ENCODE data around the gene SLX9.

SLX9 gene, protein sequence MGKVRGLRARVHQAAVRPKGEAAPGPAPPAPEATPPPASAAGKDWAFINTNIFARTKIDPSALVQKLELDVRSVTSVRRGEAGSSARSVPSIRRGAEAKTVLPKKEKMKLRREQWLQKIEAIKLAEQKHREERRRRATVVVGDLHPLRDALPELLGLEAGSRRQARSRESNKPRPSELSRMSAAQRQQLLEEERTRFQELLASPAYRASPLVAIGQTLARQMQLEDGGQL

DNA sequence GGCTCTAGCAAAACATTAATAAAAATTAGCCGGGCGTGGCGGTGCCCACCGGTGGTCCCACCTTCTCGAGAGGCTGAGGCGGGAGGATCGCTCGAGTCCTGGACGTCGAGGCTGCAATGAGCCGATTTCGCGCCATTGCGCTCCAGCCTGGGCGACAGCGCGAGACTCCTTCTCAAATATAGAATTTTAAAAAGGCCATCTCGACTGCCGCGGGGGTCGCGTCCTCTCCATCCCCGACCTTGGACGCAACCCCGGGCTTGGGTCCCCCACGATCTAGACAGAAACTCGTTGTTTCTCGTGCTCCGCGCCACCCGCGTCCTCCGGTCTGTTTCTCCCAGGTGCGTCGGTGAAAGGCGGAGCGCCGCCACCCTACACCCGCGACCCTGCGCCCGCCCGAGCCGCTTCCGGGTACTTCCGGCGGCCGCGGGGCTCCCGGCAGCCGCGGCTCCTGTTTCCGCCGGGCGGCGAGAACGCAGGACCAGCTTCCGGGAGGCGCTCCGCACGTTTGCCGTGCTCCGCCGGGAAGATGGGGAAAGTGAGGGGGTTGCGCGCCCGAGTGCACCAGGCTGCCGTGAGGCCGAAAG, at the start of gene SLX9:
TSS of gene SLX9 (plus strand) at position 498 of the 584 bp plus-strand sequence. CDS start at position 527, 29 bp downstream.
- no peak for DNase-seq (ENCODE audit: low read depth, low spot score)

DNA sequence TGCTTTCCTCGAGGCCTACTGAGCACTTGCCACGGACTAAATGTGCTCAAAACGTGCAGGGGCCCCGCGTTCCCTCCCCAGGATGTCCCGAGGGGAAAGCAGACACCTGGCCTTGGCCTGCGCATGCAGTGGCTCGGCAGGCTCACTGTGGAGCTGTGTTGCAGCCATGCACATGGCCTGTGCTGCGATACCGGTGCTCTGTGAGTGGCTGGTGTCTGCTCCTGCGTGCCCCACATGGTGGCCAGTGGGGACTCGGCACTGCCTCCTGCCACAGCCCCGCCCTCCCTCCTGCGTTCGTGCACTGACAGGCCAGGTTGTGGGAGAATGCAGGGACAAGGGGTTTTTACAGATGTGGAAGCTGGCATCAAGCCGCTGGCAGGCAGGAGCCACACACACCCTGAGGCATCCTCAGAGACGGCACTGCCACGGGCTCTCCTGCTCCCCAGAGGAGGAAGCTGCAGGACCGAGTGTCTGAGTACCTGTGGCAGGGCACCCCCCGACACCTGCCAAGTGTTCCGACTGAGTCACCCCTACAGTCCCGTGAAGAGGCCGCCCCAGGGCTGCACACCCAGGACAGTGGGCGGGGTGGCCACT, 49.4 kb upstream of the SLX9 start:
- DNase-seq (ENCODE audit: low read depth, low spot score), result no peak

DNA sequence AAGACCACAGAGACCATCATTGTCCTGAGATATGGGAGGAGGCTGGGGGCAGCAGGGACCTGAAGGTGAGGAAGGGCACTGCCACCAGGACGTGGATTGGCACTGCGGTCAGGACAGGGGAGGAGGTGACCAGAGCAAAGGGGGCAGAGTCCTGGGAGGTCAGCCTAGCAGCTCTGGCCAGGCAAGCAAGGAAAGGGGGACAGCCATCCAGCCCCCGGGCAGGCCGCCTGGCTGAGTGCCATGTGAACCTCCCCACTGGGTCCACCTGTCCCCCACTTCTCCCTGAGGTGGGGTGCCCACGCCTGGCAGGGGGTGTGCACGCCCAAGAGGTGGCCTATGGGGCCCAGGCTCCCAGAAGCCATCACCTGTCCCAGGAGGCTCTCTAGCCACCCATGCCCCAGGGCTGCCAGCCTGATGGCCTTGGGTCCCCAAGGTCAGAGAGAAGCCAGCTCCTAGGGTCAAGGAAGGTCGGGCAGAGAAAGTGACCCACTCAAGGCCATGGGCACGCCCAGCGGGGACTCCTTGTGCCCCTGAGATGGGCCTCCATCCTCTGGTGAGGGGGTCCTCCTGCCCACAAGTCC, 48.8 kb upstream of the SLX9 start:
- no peak for DNase-seq (ENCODE audit: low read depth, low spot score)

DNA sequence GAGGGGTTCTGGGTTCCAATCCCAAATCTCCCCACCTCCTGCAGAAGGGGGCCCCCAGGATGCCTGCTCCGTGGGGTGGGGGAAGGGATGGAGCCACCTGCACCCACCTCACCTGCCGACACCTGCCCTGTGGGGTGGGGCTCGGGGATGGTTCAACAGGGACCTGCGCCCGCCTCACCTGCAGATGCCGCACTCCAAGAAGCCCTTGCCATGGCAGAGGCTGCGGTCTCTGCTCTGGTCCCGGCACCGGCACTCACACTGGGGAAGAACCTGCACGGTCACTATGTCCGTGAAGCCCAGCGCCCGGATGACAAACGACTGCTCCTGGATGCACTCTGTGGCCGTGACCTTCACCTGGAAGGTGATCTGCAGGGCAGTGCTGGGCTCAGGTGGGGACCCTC, 48.2 kb upstream of the SLX9 start:
- DNase-seq (ENCODE audit: low read depth, low spot score), result no peak

DNA sequence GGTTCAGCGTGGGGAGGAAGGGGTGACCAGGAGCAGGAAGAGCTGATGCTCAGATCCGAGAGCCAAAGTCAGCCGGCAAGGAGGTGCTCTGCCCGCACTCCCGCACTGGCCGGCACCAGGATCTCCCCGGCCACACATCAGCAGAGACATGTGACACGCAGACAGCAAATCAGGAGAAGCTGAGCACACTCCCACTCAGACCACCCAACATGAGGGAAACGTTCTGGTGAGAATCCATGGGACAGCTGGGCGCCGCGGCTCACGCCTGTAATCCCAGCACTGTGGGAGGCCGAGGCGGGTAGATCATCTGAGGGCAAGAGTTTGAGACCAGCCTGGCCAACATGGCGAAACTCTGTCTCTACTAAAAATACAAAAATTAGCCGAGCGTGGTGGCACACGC, 47.7 kb upstream of the SLX9 start:
- no peak for DNase-seq (ENCODE audit: low read depth, low spot score)

DNA sequence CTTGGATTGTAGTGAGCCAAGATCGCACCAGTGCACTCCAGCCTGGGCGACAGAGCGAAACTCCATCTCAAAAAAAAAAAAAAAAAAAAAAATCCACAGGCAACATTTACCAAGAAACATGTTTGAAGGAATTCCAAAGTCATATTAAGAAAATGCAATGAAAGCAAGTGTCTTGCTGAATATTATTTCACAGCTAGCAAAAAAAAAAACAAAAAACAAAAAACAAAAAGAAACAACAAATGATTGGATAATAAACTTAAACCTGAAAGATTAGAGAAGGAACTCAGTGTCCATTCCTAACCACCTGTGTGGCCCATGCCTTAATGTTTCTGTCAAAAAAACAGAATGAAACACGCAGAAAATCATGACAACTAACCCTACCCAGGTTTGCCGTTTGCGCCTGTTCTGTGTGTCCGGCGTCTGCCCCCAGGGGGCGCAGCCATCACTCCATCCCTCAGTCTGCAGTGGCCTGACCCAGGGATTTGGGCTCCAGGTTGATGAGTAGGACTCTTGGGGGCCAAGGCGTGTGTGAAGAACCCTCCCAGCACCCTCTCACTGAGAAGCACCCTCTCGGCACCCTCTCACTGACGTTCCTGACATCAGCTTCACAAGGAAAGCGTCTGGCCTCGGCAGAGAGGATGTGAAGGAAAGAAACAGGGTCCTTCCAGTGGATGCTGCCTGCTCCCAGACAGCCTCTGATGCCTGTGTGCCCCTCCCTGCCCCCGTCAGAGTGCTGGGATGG, 47.1 kb upstream of the SLX9 start:
- no peak for DNase-seq (ENCODE audit: low read depth, low spot score)

DNA sequence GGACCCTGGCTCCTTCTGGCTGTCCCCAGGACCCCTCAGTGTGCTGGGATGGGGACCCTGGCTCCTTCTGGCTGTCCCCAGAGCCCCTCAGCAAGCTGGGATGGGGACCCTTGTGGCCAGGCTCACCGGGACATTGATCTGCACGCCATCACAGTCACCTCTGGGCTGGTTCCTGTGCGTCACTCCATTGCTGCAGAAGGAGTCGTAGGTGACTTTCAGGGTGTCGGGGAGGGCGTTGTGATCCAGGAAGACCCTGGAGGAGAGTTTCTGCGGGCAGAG, 46.6 kb upstream of the SLX9 start:
- no peak for DNase-seq (ENCODE audit: low read depth, low spot score)

DNA sequence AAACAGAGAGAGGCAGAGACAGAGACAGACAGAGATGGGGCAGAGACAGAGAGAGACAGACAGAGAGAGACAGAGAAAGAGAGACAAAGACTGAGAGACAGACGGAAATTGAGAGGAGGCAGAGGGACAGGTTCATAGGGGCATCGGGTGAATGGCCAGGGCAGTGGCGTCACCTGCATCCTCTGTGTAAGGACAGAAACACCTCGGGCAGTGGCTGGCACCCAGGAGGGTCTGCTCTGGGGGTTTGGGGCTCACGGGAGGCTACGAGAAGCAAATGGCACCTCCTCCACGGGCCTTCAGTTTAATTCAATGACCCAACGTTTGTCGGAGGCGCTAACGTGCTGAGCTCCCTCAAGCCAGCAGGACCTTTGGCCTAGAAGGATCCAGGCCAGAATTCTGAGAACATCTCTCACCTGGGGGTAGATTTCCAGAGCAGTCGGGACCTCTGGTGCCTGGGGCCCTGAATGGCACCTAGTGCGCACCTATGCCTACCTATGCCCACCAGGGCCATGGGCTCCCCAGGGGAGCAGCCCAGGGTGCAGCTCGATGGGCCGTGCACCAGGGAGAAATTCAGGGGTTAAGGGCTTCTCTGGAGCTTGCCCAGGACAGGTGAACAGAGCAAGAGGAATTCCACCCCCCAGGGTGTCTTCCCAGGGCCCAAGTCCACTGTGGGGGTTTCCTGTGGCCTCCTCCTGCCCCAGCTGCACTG, 45.7 kb upstream of the SLX9 start:
- no peak for DNase-seq (ENCODE audit: low read depth, low spot score)

DNA sequence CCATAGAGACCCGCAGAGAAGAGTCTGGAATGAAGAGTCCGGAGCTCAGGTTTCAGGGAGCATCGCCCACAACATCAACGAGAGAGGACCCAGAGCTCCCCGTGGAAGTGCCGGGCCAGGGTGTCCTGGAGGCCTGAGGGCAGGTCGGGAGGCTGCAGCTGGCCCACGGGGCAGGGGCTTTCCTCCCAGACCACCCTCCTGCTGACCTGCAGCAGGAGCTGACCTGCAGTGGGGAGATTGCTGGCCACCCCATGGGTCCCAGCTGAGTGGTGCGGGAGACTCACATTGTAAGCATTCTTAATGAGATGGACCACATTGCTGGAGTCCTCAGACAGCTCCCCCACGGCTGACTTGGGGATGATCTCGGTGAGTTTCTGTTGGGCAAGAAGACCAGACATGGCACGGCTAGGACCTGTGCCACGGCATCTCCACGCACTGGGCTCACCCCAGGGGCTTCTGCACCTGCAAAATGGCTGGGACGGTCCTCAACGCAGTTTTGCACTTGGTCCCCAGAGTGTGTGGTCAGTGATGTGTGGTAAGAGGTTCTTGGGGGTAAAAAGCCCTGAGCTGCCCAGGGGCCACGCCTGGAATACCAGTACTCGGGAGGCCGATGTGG, 45.0 kb upstream of the SLX9 start:
- no peak for DNase-seq (ENCODE audit: low read depth, low spot score)

DNA sequence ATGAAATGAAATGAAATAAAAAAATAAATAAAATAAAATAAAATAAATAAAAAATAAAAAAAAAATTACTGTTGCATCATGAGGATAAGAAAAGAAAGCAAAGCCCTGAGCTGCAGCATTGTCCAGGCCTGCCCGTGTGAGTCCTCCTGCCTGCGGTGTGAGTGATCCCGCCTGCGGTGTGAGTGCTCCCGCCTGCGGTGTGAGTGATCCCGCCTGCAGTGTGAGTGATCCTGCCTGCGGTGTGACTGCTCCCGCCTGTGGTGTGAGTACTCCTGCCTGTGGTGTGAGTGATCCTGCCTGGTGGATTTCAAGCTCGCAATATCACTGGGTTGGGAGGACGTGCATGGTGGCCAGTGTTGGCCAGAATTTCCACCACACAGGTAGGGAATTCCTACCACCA, 44.0 kb upstream of the SLX9 start:
- no peak for DNase-seq (ENCODE audit: low read depth, low spot score)

DNA sequence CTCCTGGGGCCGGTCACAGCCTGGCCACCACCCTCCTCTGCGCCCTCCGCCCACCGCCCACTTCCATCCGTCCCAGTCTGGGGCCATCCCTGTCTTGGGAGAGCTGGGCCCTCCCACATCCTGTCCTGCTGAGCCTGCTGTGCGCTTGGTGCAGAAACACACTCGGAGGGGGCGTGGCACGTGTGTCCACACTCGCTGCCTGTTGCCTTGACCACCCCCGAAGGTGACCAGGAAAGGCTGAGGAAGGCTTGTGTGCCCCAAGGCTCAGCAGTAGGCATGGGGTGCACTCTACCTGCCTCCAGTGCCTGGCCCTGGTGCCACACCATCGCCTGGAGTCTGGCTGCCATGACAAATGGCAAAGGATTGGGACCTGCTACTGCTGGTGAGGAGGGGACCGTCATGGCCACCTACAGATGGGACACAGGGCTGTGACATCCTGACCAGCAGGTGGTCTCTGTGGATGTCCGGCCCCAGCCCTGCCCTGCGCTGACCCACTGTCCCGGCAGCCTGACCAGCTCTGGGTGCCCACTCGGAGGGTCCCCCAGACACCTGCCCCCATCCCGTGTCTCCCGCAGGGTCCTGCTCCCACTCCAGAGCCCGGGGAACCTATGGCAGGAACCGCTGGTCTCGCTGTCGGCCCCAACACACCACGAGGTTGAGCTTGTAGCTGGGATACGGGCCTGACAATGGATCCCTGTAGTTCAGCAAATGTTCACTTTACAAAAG, 43.1 kb upstream of the SLX9 start:
- no peak for DNase-seq (ENCODE audit: low read depth, low spot score)

DNA sequence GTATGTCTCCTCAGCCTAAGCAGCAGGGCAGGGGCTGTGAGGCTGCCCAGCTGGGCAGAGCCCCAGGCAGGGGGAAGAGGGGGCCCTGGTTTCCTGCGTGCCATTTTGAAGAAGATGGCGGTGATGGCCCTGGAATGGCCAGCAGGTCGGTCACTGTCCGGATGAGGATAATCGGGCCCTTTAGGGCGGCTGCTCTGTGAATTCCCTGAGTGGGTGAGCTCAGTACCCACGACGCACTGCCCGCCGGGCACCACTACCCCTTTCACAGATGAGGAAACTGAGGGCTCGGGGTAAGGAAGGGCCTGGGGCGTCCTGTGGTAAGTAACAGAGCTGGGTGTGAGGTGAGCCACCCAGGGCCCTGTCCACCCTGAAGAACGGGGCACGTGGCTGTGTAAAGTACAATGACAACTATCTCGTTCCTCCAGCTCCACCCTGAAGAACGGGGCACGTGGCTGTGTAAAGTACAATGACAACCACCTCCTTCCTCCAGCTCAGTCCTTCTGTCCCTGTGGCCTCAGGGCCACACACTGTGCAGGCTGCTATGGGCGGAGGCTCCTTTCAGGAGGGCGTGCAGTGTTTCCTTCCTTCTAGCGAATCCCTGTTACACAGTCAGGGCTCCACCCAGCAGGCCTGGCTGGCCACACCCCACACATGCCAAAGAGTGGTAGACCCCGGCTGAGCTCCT, 42.4 kb upstream of the SLX9 start:
- no peak for DNase-seq (ENCODE audit: low read depth, low spot score)

DNA sequence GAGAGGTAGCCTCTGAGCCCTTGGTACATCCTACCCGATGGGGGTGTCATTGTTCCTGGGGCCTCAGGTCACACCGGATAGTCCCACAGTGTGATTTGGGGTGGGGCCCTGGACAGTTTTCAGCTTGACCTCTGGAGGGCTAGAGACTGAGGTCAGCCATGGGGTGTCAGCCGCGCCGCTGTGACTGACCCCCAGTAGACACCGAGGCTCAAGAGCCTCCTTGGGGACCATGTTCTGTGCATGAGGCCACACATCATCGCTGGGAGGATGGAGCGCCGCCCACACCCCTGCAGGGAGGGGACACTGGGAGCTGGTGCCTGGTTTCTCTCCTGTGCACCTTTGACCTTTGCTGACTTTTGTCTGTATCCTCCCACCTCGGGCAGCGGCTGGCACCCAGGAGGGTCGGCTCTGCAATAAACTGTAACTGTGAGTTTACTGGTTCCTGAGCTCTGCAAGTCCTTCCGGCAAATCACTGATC, 41.8 kb upstream of the SLX9 start:
- no peak for DNase-seq (ENCODE audit: low read depth, low spot score)

DNA sequence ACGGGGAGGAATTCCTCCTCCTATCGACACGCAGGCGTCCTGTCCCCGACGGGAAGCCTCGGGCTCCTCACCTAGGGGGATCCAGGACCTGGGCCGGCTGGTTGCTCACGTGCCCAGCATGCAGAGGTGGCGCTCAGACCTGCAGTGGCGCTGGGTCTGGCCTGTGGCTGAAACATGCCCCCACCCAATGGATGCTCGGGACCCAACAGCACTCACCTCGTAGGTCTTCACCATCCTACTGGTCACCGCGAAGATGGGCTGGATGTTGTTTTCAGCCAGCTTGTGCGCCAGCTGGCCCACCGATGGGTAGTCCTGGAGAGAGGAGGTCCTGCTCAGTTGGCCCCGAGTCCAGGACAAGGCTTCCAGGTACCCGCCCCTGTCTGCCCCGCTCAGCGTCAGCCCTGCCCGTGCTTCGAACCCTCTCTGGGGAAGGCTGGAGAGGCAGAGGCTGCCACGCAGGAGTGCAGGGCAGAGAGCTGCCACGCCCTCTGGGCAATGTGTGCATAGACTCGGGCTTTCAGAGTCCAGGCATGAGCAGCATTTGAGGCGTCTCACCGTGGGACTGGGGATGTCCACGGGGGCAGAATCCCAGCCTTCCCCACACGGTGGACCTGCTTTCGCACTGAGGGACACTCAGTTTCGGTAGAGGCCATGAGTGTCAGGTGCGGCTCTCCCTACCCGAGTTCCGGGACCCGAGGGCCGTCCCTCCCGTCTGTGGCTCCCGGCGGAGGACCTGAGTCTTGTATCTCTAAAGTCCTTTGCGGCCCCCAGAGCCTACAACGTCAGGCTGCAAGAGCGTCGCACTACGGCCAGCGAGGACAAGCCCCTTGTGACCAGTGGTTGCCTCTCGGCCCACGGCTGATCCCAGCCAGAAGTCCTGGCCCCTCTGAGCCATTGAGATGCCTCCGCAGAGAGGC, 40.7 kb upstream of the SLX9 start:
- DNase-seq (ENCODE audit: low read depth, low spot score), result no peak

DNA sequence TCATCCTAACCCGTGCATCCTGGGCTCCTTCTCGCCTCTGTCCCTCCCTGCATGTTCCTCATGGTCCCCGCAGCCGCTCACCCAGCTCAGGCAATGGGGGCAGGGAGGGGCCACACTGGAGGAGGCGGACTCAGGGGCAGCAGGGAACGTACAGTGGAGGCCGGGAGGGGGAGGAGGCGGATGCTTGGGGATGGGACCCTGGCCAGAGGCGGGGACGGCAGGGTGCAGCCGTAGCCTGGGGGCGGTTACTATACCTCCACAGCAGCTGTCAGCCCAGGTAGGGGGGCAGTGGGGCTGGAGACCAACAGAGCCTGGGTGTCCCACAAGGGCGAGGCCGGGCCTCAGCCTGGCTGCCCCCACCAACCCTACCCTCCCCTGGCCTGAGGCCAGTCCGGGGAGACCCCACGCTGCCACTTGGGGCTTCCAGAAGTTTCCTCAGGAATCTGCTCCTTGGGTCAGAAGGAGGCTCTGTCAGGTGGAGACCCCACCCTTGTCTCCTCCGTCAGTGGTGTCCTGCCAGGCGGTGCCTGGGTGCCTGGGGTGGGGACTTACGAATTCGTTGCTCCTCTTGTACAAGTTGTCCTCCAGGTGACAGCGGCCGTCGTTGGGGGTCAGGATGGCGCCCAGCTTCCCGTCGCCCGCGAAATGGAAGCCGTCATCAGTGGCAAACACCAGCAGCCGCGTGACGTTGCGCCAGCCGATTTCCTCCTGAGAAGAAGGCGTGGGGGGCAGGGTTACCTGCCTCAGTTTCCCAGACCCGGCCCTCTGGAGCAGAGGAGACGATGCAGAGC, 39.9 kb upstream of the SLX9 start:
- DNase-seq (ENCODE audit: low read depth, low spot score), result no peak

DNA sequence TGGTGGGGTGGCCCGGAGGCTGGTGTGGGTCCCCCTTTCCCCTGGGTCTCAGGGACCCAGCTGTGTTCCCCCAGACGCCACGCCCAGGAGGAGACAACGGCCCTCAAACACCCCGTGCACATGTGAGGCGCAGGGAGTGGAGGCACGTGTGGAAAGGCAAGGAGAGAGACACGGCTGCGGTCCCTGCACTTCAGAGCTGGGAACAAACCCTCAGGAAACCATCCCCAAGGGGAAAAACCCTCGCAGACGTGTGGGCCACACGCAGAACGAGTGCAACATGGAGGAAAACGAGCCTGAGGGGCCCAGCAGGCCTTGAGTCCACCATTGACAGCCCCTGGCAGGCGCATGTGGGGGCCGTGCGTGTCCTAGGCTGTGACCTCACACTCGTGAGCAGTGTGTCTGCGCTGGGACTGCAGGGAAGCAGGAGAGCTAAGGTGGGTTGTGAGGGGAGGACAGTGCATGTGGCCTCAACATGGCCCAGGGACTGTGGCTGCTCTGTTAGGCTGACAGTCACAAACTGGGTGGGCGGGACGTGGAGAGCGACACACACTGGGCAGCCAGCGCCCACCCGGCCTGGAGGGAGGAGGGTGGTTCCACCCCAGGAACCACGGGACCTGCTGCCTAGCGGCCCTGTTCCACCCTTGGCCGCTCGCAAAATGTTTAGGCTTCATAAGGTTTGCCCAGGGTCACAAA, 39.1 kb upstream of the SLX9 start:
- no peak for DNase-seq (ENCODE audit: low read depth, low spot score)

DNA sequence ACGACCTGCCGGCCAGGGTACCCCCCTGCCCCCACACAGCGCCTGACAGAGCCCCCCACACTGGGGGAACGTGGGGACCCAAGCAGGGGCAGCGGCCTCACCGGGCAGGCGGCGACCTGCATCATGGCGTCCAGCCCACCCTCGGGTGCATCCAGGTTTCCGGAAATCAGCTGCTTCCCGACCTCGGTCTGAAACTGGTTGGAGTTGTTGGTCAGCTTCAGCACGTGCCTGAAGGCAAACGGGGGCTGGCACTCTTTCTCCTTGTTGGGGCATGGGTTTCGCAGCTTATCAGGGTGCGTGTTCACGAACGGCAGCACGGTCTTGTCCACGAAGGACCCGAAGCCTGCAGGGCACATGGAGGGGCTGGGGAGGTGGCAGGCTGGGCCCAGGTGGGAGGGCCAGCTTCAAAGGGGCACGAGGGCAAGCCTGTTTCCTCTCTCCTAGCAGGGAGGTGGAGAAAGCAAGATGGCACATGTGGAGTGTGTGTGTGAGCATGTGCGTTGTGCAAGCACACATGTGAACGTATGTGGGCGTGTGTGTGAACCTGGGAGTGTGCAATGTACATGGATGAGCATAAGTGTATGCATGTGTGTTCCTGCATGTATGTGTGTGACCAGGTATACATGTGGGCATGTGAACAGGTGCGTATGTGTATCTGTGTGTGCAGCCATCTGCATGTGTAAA, 38.3 kb upstream of the SLX9 start:
- DNase-seq (ENCODE audit: low read depth, low spot score), result no peak
